Stimulated activated CD8-positive, alpha-beta memory T cell treated with anti-CD3 and anti-CD28 coated beads, Interleukin-15, amount 100 ng/mL, for 48 hours (primary cell): ENCODE measurements around the gene TLR5.

Source experiments
- DNase-seq, 2 donors: peaks; one replicate each; pipeline ENCODE4 v3.0.0-alpha.2; 2020; ENCODE audit warnings: low read depth in 2 of 2

TLR5 gene

DNA sequence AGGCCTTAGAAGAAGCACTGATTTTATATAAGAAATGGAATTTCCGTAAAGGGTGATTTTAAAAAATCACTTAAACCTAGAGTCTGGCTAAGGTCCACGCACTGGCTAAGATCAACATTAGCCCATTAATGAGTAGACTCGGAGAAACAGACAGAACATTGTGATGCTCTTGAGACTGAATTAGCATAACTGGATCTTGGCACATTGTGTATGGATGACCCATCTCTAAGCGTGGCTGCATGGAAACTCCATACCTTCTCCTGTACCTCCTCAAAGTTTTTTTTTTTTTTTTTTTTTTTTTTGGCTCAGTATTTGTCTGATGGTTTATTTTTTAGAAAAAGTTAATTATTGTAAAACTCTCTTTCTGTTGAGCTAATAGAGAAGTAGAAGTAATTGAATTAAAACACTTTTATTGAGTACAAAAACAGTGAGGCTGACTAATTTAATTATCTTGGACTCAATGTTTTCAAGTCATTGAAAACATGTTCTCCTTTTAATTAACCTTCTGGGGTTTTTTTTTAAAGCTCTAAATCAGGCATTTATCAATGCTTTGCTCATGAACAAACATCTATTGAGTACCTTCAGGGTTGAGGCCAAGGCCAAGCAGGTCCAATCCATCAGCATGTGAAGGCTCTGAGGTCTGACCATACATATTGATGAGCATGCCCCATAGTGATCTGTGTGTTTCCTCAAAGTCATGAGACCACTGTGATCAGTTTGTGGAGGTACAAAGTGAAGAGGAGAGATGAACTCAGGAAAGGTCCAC, 74.0 kb downstream of the TLR5 start:
- DNase-seq: no peak

DNA sequence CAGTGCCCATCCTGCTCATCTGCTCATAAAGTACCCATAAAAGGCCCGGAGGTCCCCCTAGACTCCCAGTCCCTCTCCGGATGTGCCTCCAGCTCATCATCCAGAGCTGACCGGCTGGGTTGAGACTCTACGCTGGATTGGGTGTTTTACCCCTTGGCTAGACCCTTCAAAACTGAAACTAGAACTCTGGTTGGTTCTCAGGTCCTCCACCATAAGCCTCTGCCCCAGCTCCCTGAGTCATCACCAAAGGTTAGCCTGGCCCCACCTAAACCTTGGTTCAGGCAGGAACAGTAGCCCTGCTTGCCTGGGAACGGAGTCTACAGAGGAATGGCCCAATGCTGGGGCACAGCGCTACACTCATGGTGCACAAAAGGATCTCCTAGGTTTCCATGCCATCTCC, 75.1 kb downstream of the TLR5 start:
- DNase-seq: no peak

DNA sequence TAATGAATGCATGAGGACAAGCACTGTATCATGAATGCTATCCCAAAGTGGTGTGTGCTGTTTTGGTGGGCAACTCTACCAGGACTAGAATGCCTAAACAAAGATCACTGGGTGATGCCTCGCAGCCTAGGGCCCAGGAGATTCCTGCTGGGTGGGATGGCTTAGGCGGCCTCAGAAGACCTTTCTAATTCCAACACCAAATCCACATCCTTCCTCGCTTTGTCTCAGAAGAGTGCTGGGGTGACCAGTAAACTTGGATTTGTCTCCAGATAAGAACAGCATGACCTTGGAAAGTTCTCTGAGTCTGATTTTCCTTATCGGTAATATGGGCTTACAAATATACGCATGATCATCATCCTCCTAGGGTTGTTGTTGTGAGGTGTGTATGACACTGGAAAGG, 76.6 kb downstream of the TLR5 start:
- DNase-seq: no peak

DNA sequence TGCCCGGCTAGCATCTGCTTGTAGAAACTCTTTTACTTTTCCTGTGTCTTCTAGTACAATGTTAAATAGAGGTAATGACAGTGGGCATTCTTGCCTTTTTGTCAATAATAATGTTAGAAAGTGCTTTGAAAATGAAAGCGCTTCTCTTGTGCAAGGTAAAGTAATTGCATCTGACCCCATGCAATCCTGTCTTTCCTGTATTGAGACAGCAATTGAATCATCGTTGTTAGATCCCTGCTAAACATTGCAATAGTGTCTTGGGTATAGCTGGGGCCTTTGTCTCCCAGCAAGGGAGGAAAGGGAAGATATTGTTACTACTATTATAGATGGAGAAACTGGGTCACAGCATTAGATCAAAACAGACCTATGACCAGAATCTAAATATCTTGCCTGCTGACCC, 80.9 kb downstream of the TLR5 start:
- no peak for DNase-seq

DNA sequence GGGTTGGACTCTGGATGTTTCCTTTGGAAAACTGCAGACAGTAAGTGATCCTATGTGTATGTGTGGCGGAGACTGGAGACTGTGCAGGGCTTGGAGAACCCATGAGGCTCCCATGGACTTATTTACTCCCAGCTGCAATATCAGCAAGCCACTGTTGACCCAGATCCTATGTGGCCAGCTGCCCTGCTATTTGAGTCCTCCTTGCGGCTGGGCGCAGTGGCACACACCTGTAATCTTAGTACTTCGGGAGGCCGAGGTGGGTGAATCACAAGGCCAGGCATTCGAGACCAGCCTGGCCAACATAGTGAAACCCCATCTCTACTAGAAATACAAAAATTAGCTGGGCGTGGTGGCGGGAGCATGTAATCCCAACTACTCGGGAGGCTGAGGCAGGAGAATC, 83.5 kb downstream of the TLR5 start:
- DNase-seq: no peak
